ENCODE results near the gene MRPL57. TPM values are rescaled to one million over a fixed set of nuclear protein-coding genes. Genes with fewer than 3 reads are reported as not detected.
A peak's percentile ranks its signal among the peaks of the same experiment; 100 is the strongest.
"Not testable (repeated sequence)": the region's sequence is repeated elsewhere in the genome, so short reads cannot be mapped to it uniquely, and the experiment has no call there.

MRPL57 gene
- total RNA-seq, result 18.7 and 25.8 TPM in 2 replicates

GRCh38 chr13:21176215-21176981, at the start of gene MRPL57, which contains the start of gene SKA3:
MRPL57 (plus strand) TSS chr13:21176658; CDS start chr13:21176917, 259 bp downstream.
SKA3 (minus strand) TSS chr13:21176552; CDS start chr13:21176477, 75 bp downstream.
- peak; percentile 95 to 96 for DNase-seq (ENCODE audit: low read depth in 2 of 2)

- no peak for DNase-seq (ENCODE audit: low read depth in 2 of 2)
Observed at GRCh38 chr13:21130116-21130515, 46.3 kb upstream of the MRPL57 start.

- DNase-seq (ENCODE audit: low read depth in 2 of 2), result no peak
Observed at GRCh38 chr13:21133077-21133476, 43.4 kb upstream of the MRPL57 start.

GRCh38 chr13:21134475-21134874, 42.0 kb upstream of the MRPL57 start:
- no peak for DNase-seq (ENCODE audit: low read depth in 2 of 2)

GRCh38 chr13:21135833-21136232, 40.6 kb upstream of the MRPL57 start:
- not testable (repeated sequence) for DNase-seq (ENCODE audit: low read depth in 2 of 2)

- peak in 1 of 2 donors; percentile 35 for DNase-seq (ENCODE audit: low read depth in 2 of 2)
Observed at GRCh38 chr13:21137696-21138095, 38.8 kb upstream of the MRPL57 start.

- DNase-seq (ENCODE audit: low read depth in 2 of 2), result peak; percentile 24 to 78
Observed at GRCh38 chr13:21138561-21138960, 37.9 kb upstream of the MRPL57 start.

GRCh38 chr13:21139374-21139773, 37.1 kb upstream of the MRPL57 start:
- DNase-seq (ENCODE audit: low read depth in 2 of 2), result no peak

GRCh38 chr13:21142766-21143165, 33.7 kb upstream of the MRPL57 start:
- DNase-seq (ENCODE audit: low read depth in 2 of 2), result no peak

- no peak for DNase-seq (ENCODE audit: low read depth in 2 of 2)
Observed at GRCh38 chr13:21147827-21148226, 28.6 kb upstream of the MRPL57 start.

- no peak for DNase-seq (ENCODE audit: low read depth in 2 of 2)
Observed at GRCh38 chr13:21148557-21149258, 27.8 kb upstream of the MRPL57 start.

- DNase-seq (ENCODE audit: low read depth in 2 of 2), result peak in 1 of 2 donors; percentile 27
Observed at GRCh38 chr13:21149568-21149967, 26.9 kb upstream of the MRPL57 start.

GRCh38 chr13:21150013-21150412, 26.4 kb upstream of the MRPL57 start:
- peak in 1 of 2 donors; percentile 57 for DNase-seq (ENCODE audit: low read depth in 2 of 2)

GRCh38 chr13:21152251-21152899, 24.1 kb upstream of the MRPL57 start:
- no peak for DNase-seq (ENCODE audit: low read depth in 2 of 2)

- peak in 1 of 2 donors; percentile 54 for DNase-seq (ENCODE audit: low read depth in 2 of 2)
Observed at GRCh38 chr13:21164631-21165030, 11.8 kb upstream of the MRPL57 start.

- DNase-seq (ENCODE audit: low read depth in 2 of 2), result not testable (repeated sequence)
Observed at GRCh38 chr13:21165606-21166005, 10.9 kb upstream of the MRPL57 start.

- no peak for DNase-seq (ENCODE audit: low read depth in 2 of 2)
Observed at GRCh38 chr13:21171420-21171819, 5.0 kb upstream of the MRPL57 start.

- DNase-seq (ENCODE audit: low read depth in 2 of 2), result not testable (repeated sequence)
Observed at GRCh38 chr13:21173767-21174166, 2.7 kb upstream of the MRPL57 start.

GRCh38 chr13:21175656-21176214, 723 bp upstream of the MRPL57 start:
- peak; percentile 21 to 62 for DNase-seq (ENCODE audit: low read depth in 2 of 2)

- no peak for DNase-seq (ENCODE audit: low read depth in 2 of 2)
Observed at GRCh38 chr13:21176982-21177284, 475 bp downstream of the MRPL57 start.

GRCh38 chr13:21181671-21182070, 5.2 kb downstream of the MRPL57 start:
- DNase-seq (ENCODE audit: low read depth in 2 of 2), result no peak

- DNase-seq (ENCODE audit: low read depth in 2 of 2), result not testable (repeated sequence)
Observed at GRCh38 chr13:21186410-21186809, 10.0 kb downstream of the MRPL57 start.
